NCI-H524 treated with DMSO at 0.1 percent for 48 hours (cell line): ENCODE results near the gene NMNAT2.
"Not testable (repeated sequence)": the region's sequence is repeated elsewhere in the genome, so short reads cannot be mapped to it uniquely, and the experiment has no call there.

Experiments used
- DNase-seq: peaks from one replicate; lab custom pipeline; 2025; lab: John Stamatoyannopoulos, UW

NMNAT2 gene

GRCh38 chr1:183418696-183419095, 516 bp upstream of the NMNAT2 start:
- DNase-seq: no peak

GRCh38 chr1:183416850-183417771, 1.1 kb downstream of the NMNAT2 start:
- peak; percentile 36 for DNase-seq

GRCh38 chr1:183414365-183414764, 3.8 kb downstream of the NMNAT2 start:
- no peak for DNase-seq

- DNase-seq: no peak
Measured at GRCh38 chr1:183411091-183411490, 7.1 kb downstream of the NMNAT2 start.

- no peak for DNase-seq
Measured at GRCh38 chr1:183407961-183408360, 10.2 kb downstream of the NMNAT2 start.

GRCh38 chr1:183407474-183407873, 10.7 kb downstream of the NMNAT2 start:
- no peak for DNase-seq

GRCh38 chr1:183404476-183404875, 13.7 kb downstream of the NMNAT2 start:
- no peak for DNase-seq

GRCh38 chr1:183403498-183403897, 14.7 kb downstream of the NMNAT2 start:
- DNase-seq: no peak

- not testable (repeated sequence) for DNase-seq
Measured at GRCh38 chr1:183401565-183401964, 16.6 kb downstream of the NMNAT2 start.

- DNase-seq: no peak
Measured at GRCh38 chr1:183394435-183394834, 23.7 kb downstream of the NMNAT2 start.

- no peak for DNase-seq
Measured at GRCh38 chr1:183391863-183392262, 26.3 kb downstream of the NMNAT2 start.

- DNase-seq: no peak
Measured at GRCh38 chr1:183390561-183390960, 27.6 kb downstream of the NMNAT2 start.

- DNase-seq: no peak
Measured at GRCh38 chr1:183388735-183389134, 29.4 kb downstream of the NMNAT2 start.

GRCh38 chr1:183385340-183386144, 32.6 kb downstream of the NMNAT2 start:
- DNase-seq: no peak

GRCh38 chr1:183379951-183380350, 38.2 kb downstream of the NMNAT2 start:
- DNase-seq: no peak

- DNase-seq: no peak
Measured at GRCh38 chr1:183375381-183375780, 42.8 kb downstream of the NMNAT2 start.

- no peak for DNase-seq
Measured at GRCh38 chr1:183374825-183375224, 43.4 kb downstream of the NMNAT2 start.

- no peak for DNase-seq
Measured at GRCh38 chr1:183372586-183373230, 45.5 kb downstream of the NMNAT2 start.

- DNase-seq: no peak
Measured at GRCh38 chr1:183370399-183371058, 47.7 kb downstream of the NMNAT2 start.

GRCh38 chr1:183368213-183369108, 49.7 kb downstream of the NMNAT2 start:
- DNase-seq: no peak

- DNase-seq: no peak
Measured at GRCh38 chr1:183366116-183366515, 52.1 kb downstream of the NMNAT2 start.
